COLO668 (cell line): ENCODE results near the gene ATP8B4.
"Not testable (repeated sequence)": the region's sequence is repeated elsewhere in the genome, so short reads cannot be mapped to it uniquely, and the experiment has no call there.

Experiments
- DNase-seq: peaks from one replicate; lab custom pipeline; 2025; ENCODE audit not compliant: unreplicated experiment; lab: John Stamatoyannopoulos, UW

ATP8B4 gene

GRCh38 chr15:50109076-50109987 lies 9.7 kb downstream of the ATP8B4 start:
- no peak for DNase-seq

GRCh38 chr15:50108461-50108860 lies 10.6 kb downstream of the ATP8B4 start:
- no peak for DNase-seq

- DNase-seq, result no peak
Measured at GRCh38 chr15:50107591-50108408, 11.2 kb downstream of the ATP8B4 start.

- no peak for DNase-seq
Measured at GRCh38 chr15:50107157-50107556, 11.9 kb downstream of the ATP8B4 start.

- no peak for DNase-seq
Measured at GRCh38 chr15:50106457-50106856, 12.6 kb downstream of the ATP8B4 start.

- no peak for DNase-seq
Measured at GRCh38 chr15:50100486-50100885, 18.5 kb downstream of the ATP8B4 start.

GRCh38 chr15:50098545-50098944 lies 20.5 kb downstream of the ATP8B4 start:
- no peak for DNase-seq

- no peak for DNase-seq
Measured at GRCh38 chr15:50095938-50096821, 22.9 kb downstream of the ATP8B4 start.

GRCh38 chr15:50089386-50089785 lies 29.6 kb downstream of the ATP8B4 start:
- DNase-seq, result not testable (repeated sequence)

GRCh38 chr15:50084932-50085331 lies 34.1 kb downstream of the ATP8B4 start:
- no peak for DNase-seq

- DNase-seq, result no peak
Measured at GRCh38 chr15:50083424-50084025, 35.5 kb downstream of the ATP8B4 start.

- no peak for DNase-seq
Measured at GRCh38 chr15:50082066-50082465, 37.0 kb downstream of the ATP8B4 start.

- no peak for DNase-seq
Measured at GRCh38 chr15:50077651-50078050, 41.4 kb downstream of the ATP8B4 start.

GRCh38 chr15:50077176-50077575 lies 41.9 kb downstream of the ATP8B4 start:
- DNase-seq, result no peak

GRCh38 chr15:50075319-50075718 lies 43.7 kb downstream of the ATP8B4 start:
- DNase-seq, result no peak

- no peak for DNase-seq
Measured at GRCh38 chr15:50071551-50072258, 47.3 kb downstream of the ATP8B4 start.

GRCh38 chr15:50068016-50068415 lies 51.0 kb downstream of the ATP8B4 start:
- no peak for DNase-seq

GRCh38 chr15:50067254-50067653 lies 51.8 kb downstream of the ATP8B4 start:
- DNase-seq, result no peak

GRCh38 chr15:50066666-50067065 lies 52.4 kb downstream of the ATP8B4 start:
- no peak for DNase-seq

GRCh38 chr15:50066202-50066601 lies 52.8 kb downstream of the ATP8B4 start:
- DNase-seq, result no peak
